Prostate gland (tissue), 2 donors: ENCODE data around the gene IP6K1. TPM values are rescaled to one million over a fixed set of nuclear protein-coding genes. Genes with fewer than 3 reads are reported as not detected.

Experiments used
- DNase-seq: peaks from one replicate; pipeline ENCODE4 v3.0.0-alpha.2; 2019; ENCODE audit warnings: low spot score
- H3K27ac ChIP-seq, 2 donors: fragments of 200-600 bp; sonication (generic); 2 replicates each; pipeline ENCODE4 v1.5.1; 2017 to 2019
- H3K27me3 ChIP-seq: fragments of 200-600 bp; sonication (generic); replicated peaks from 2 replicates; pipeline ENCODE4 v1.5.1; 2019; ENCODE audit not compliant: insufficient read depth
- H3K36me3 ChIP-seq, 2 donors: fragments of 200-600 bp; sonication (generic); 1 replicate in 1 of 2; 2 replicates in 1 of 2; pipeline versions ENCODE4 v1.5.1 to v1.8.1; 2017 to 2019
- H3K4me1 ChIP-seq: fragments of 200-600 bp; sonication (generic); replicated peaks from 2 replicates; pipeline ENCODE4 v1.5.1; 2019
- H3K4me3 ChIP-seq, 2 donors: fragments of 200-600 bp; sonication (generic); 2 replicates each; pipeline ENCODE4 v1.5.1; 2017 to 2019
- H3K9me3 ChIP-seq: fragments of 200-600 bp; sonication (generic); 2 replicates; pipeline ENCODE4 v1.5.1; 2017
- POLR2A ChIP-seq: fragments of 450-650 bp; IDR thresholded peaks from one replicate; pipeline ENCODE4 v1.6.1; 2016; ENCODE audit warnings: antibody characterized with exemption, mild to moderate bottlenecking
- POLR2AphosphoS5 ChIP-seq: sonication (generic); formaldehyde crosslinking; IDR thresholded peaks from one replicate; pipeline ENCODE4 v1.6.1; 2017; ENCODE audit warnings: antibody characterized with exemption
- WGBS: methylation state at CpG from one replicate; pipeline ENCODE4 v1.1.5; 2018; 5-methylcytosine and 5-hydroxymethylcytosine counted together
- intact Hi-C: fragments of 100-400 bp; cut with DNase I; formaldehyde crosslinking; loops from one replicate; pipeline ENCODE4 v1.14.2; 2022
- total RNA-seq, 2 donors: library from RNA; depleted of rRNA; stranded (reverse); fragments of >200 nt; gene quantifications; one replicate each; pipeline ENCODE4 v1.1.0, GENCODE V29; 2016
- TF ChIP-seq, protein P1 (sequence below), 4 experiments: fragments of 200-600 bp in 2 of 4; fragments of 450-650 bp in 2 of 4; sonication (generic) in 2 of 4; IDR thresholded peaks; 1 replicate in 3 of 4; 2 replicates in 1 of 4; pipeline ENCODE4 v1.5.1; 2016 to 2019; ENCODE audit warnings: antibody characterized with exemption in 4 of 4, mild to moderate bottlenecking in 2 of 4, moderate library complexity in 2 of 4

IP6K1 gene
- total RNA-seq, 2 donors from 2014 or later, result 46.5 to 119 TPM

DNA sequence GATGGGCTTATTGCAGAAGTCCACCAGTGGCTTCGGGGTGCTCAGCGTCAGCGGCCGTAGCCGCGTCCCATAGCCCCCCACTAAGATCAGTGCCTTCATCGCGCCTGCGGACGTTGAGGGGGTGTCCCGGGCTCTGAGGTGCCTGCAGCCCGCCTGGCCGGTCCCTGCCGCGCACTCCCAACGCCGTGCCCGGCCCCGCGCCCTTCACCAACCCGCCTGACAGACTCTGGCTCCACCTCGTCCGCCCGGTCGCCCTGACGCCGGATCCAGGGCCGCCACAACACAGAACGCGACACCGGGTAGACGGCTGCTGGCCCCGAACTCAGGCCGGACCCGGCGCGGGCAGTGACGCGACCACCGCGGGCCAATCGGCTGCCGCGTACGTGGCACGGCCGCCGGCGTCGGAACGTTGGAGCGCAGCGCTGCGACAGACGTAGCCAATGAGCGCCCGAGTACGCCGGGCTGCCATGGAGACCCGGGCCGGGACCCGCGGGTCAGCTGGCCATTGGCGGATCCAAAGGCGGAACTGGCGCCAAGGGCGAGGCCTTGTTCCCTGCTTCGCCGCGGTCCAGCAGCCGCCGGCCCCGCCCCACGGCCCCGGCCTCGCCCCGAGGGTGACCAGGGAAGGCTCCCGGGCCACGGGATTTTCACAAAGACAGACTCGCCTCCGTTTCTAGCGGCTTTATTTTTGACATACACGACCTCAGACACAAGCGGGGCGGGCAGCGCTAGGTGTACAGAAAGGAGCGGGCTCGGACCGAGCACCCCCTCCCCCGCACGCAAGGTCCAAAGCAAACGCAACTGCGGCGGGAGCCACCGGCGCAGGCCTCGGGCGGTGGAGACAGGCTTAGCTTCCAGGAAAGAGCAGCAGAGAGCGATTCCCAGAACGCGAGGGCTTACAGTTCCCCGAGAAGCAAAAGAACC, 62.5 kb downstream of the IP6K1 start, which contains the start of gene GMPPB:
TSS of gene GMPPB (minus strand) at position 324 of the 924 bp plus-strand sequence. CDS start at position 99, 225 bp downstream.
- intact Hi-C loops, result loop anchor here (5.0 kb wide), 1 partner anchor 63 kb away; the partner anchor contains the start of gene IP6K1
- Histone ChIP-seq H3K4me3 (peak within 1 kb of the TSS; percentile 92 to 96), H3K36me3 (peaks cover 0 to 18% of the 10 kb centered on the region in 2 donors), H3K27ac (peak within 1 kb of the TSS; percentile 97 to 98), H3K9me3 (no peaks in the 10 kb centered on the region), H3K27me3 (no peaks in the 10 kb centered on the region), H3K4me1 (peaks cover 17% of the 10 kb centered on the region)
- TF ChIP-seq POLR2A (peak; percentile 66), POLR2AphosphoS5 (peak; percentile 81)
- TF ChIP-seq, protein P1, sequence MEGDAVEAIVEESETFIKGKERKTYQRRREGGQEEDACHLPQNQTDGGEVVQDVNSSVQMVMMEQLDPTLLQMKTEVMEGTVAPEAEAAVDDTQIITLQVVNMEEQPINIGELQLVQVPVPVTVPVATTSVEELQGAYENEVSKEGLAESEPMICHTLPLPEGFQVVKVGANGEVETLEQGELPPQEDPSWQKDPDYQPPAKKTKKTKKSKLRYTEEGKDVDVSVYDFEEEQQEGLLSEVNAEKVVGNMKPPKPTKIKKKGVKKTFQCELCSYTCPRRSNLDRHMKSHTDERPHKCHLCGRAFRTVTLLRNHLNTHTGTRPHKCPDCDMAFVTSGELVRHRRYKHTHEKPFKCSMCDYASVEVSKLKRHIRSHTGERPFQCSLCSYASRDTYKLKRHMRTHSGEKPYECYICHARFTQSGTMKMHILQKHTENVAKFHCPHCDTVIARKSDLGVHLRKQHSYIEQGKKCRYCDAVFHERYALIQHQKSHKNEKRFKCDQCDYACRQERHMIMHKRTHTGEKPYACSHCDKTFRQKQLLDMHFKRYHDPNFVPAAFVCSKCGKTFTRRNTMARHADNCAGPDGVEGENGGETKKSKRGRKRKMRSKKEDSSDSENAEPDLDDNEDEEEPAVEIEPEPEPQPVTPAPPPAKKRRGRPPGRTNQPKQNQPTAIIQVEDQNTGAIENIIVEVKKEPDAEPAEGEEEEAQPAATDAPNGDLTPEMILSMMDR (IDR thresholded peaks at IDR 0.05), result no peak
- peak; percentile 97 for DNase-seq
- under 1% methylated on average over 78 of the region's 102 CpGs for WGBS

DNA sequence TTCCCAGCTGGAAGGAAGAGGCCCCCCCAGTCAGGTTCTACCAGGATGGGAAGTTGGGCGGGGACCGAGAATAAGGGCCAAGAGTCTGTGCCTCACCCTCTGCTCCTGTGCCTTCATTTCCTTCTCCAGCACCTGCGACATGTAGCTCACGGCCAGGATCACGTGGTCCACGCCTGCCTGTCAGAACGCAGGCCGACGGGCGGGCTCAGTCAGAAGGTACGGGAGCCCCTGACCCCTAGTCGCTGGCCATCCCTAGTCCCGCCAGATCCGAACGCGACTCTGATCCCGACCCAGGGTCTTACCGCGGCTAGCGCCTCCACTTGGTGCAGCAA, 63.1 kb downstream of the IP6K1 start:
- 0% methylated on average over 20 of the region's 20 CpGs for WGBS
- intact Hi-C loops, result loop anchor here (5.0 kb wide), 1 partner anchor 64 kb away; the partner anchor contains the start of gene IP6K1
- H3K36me3 ChIP-seq, result peaks cover 0 to 18% of the 10 kb centered on the region in 2 donors
- H3K4me1 ChIP-seq, result peaks cover 20% of the 10 kb centered on the region
- H3K27me3 ChIP-seq, result no peaks in the 10 kb centered on the region
- TF ChIP-seq, protein P1 (IDR thresholded peaks at IDR 0.05), result no peak
- TF ChIP-seq POLR2A, result no peak
- no peak for TF ChIP-seq POLR2AphosphoS5
- no peaks in the 10 kb centered on the region for H3K9me3 ChIP-seq
- peak; percentile 72 for DNase-seq
- H3K27ac ChIP-seq, result peak overlapping the region; percentile 97 to 98
- H3K4me3 ChIP-seq, result peak overlapping the region; percentile 92 to 96

- Histone ChIP-seq H3K9me3 (no peaks in the 10 kb centered on the region), H3K4me1 (peaks cover 20% of the 10 kb centered on the region), H3K4me3 (peak overlapping the region; percentile 92 to 96), H3K27ac (peak overlapping the region; percentile 97 to 98), H3K36me3 (peaks cover 0 to 15% of the 10 kb centered on the region in 2 donors), H3K27me3 (no peaks in the 10 kb centered on the region)
- intact Hi-C loops, result loop anchor here (5.0 kb wide), 1 partner anchor 64 kb away; the partner anchor contains the start of gene IP6K1
- DNase-seq, result no peak
- WGBS, result 57% methylated on average over 8 of the region's 8 CpGs
- no peak for TF ChIP-seq POLR2A
- TF ChIP-seq, protein P1 (IDR thresholded peaks at IDR 0.05), result no peak
- TF ChIP-seq POLR2AphosphoS5, result no peak
Observed at GRCh38 chr3:49722896-49723295, 63.4 kb downstream of the IP6K1 start.

GRCh38 chr3:49721896-49722781, 64.2 kb downstream of the IP6K1 start:
- H3K4me3 ChIP-seq, result peak overlapping the region in 1 of 2 donors; percentile 92
- no peak for DNase-seq
- peak overlapping the region; percentile 97 to 98 for H3K27ac ChIP-seq
- H3K27me3 ChIP-seq, result no peaks in the 10 kb centered on the region
- no peak for TF ChIP-seq POLR2A
- TF ChIP-seq POLR2AphosphoS5, result no peak
- H3K9me3 ChIP-seq, result no peaks in the 10 kb centered on the region
- intact Hi-C loops, result loop anchor here (5.0 kb wide), 1 partner anchor 65 kb away; the partner anchor contains the start of gene IP6K1
- H3K4me1 ChIP-seq, result peaks cover 20% of the 10 kb centered on the region
- peaks cover 0 to 9% of the 10 kb centered on the region in 2 donors for H3K36me3 ChIP-seq
- 86% methylated on average over 26 of the region's 26 CpGs for WGBS

- TF ChIP-seq, protein P1 (IDR thresholded peaks at IDR 0.05), result no peak
- TF ChIP-seq POLR2A, result no peak
- 69% methylated on average over 9 of the region's 9 CpGs for WGBS
- peaks cover 20% of the 10 kb centered on the region for H3K4me1 ChIP-seq
Observed at GRCh38 chr3:49721596-49721895, 64.8 kb downstream of the IP6K1 start.

More at GRCh38 chr3:49721596-49721895, 64.8 kb downstream of the IP6K1 start:
- no peaks in the 10 kb centered on the region for H3K9me3 ChIP-seq
- DNase-seq, result no peak
- intact Hi-C loops, result loop anchor here (5.0 kb wide), 1 partner anchor 66 kb away; the partner anchor contains the start of gene IP6K1
- H3K36me3 ChIP-seq, result peaks cover 0 to 5% of the 10 kb centered on the region in 2 donors
- H3K27me3 ChIP-seq, result no peaks in the 10 kb centered on the region
- H3K27ac ChIP-seq, result no peak overlapping the region
- H3K4me3 ChIP-seq, result no peak overlapping the region
